Stimulated activated naive CD8-positive, alpha-beta T cell treated with anti-CD3 and anti-CD28 coated beads, Interleukin-15, Interleukin-2, amounts not matched to agents 100 ng/mL and 50 ng/mL, for 24 hours (primary cell): ENCODE measurements around the gene MALT1.

Experiments
- H3K27ac Mint-ChIP-seq: one replicate; pipeline ENCODE4 v1.8.0; 2021; ENCODE audit warnings: mild to moderate bottlenecking, mixed read lengths
- H3K27me3 Mint-ChIP-seq: one replicate; pipeline ENCODE4 v1.8.0; 2021; ENCODE audit warnings: mixed read lengths
- H3K36me3 Mint-ChIP-seq: one replicate; pipeline ENCODE4 v1.8.0; 2021; ENCODE audit warnings: low read depth, mixed read lengths
- H3K4me1 Mint-ChIP-seq: one replicate; pipeline ENCODE4 v1.8.0; 2021; ENCODE audit warnings: low read depth, mixed read lengths
- H3K4me3 Mint-ChIP-seq: one replicate; pipeline ENCODE4 v1.8.0; 2021; ENCODE audit warnings: mild to moderate bottlenecking, mixed read lengths
- H3K9me3 Mint-ChIP-seq: one replicate; pipeline ENCODE4 v1.8.0; 2021; ENCODE audit warnings: mixed read lengths

Gene MALT1

GRCh38 chr18:58692422-58693185 lies 21.3 kb downstream of the MALT1 start:
- H3K27ac Mint-ChIP-seq = peak overlapping the region; percentile 56
- H3K36me3 Mint-ChIP-seq = peaks cover 54% of the 10 kb centered on the region
- peaks cover 5% of the 10 kb centered on the region for H3K9me3 Mint-ChIP-seq
- peaks cover 95% of the 10 kb centered on the region for H3K4me1 Mint-ChIP-seq
- no peak overlapping the region for H3K4me3 Mint-ChIP-seq
- no peaks in the 10 kb centered on the region for H3K27me3 Mint-ChIP-seq

DNA sequence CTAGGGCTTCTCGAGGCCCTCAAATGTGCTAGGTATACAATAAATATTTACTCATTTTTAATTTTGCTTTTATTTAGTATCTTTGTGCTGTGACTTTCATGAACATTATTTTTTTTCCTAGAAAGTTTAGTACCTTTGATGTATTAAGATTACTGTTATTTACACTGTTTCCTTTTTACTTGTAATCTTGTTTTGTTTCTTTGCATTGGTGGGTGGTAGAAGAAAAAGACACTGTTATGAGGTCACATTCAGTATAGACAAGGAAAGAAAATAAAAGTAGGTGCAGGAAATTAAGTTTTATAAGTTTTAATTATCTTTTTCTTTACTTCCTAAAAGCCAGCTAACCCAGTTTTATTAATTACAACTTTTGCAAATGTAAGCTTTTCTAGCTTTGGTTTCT lies 23.0 kb downstream of the MALT1 start:
- H3K9me3 Mint-ChIP-seq = peaks cover 5% of the 10 kb centered on the region
- no peaks in the 10 kb centered on the region for H3K27me3 Mint-ChIP-seq
- H3K4me1 Mint-ChIP-seq = peaks cover 83% of the 10 kb centered on the region
- no peak overlapping the region for H3K27ac Mint-ChIP-seq
- H3K4me3 Mint-ChIP-seq = no peak overlapping the region
- peaks cover 42% of the 10 kb centered on the region for H3K36me3 Mint-ChIP-seq

DNA sequence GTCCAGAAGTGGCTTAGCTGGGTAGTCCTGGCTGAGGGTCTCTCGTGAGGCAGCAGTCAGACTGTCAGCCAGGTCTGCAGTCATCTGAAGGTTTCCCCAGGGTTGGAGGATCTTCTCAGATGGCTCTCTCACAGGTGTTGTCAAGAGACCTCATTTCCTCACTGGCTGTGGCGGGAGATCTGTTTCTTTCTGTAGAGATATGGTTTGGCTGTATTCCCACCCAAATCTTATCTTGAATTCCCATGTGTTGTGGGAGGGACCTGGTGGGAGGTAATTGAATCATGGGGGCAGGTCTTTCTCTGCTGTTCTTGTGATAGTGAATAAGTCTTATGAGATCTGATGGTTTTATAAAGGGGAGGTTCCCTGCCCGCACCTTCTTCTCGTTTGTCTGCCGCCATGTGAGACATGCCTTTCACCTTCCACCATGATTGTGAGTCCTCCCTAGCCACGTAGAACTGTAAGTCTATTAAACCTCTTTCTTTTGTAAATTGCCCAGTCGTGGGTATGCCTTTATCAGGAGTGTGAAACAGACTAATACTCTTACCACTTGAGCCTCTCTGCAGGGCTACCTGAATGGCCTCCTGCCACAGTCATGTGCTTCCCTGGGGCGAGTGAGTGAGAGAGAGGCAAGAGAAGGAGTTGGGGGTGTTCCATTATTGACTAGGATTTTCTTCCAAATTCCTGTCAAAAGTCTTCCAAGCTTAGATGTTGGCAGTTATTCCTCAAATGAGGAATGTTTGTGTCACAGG lies 23.6 kb downstream of the MALT1 start:
- Mint-ChIP-seq H3K9me3 (no peaks in the 10 kb centered on the region), H3K27ac (peak overlapping the region; percentile 89), H3K36me3 (peaks cover 35% of the 10 kb centered on the region), H3K27me3 (no peaks in the 10 kb centered on the region), H3K4me1 (peaks cover 76% of the 10 kb centered on the region), H3K4me3 (no peak overlapping the region)

- H3K36me3 Mint-ChIP-seq = peaks cover 27% of the 10 kb centered on the region
- no peaks in the 10 kb centered on the region for H3K9me3 Mint-ChIP-seq
- H3K27ac Mint-ChIP-seq = peak overlapping the region; percentile 89
- H3K4me1 Mint-ChIP-seq = peaks cover 68% of the 10 kb centered on the region
- no peaks in the 10 kb centered on the region for H3K27me3 Mint-ChIP-seq
- H3K4me3 Mint-ChIP-seq = peak overlapping the region; percentile 50
Measured at GRCh38 chr18:58695772-58696171, 24.5 kb downstream of the MALT1 start.

DNA sequence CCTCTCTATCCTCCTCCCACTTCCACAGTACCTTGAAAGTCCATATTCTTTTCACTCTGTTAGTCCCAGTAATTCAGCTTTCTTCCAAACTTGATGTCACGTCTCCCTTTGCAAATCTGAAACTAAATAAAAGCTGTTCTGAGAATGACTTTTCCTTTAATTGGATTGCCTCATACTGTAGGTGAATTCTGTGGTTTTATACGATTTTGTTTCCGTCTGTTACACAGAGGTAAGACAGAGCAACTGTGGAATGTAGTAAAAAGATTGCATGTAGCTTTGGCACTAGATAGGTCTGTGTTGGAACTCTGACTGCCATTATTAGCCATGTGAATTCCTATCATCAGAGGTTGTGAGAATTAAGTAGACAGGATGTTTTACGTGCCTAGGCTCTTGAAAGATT lies 25.9 kb downstream of the MALT1 start:
- Mint-ChIP-seq H3K27me3 (no peaks in the 10 kb centered on the region), H3K4me3 (peak overlapping the region; percentile 68), H3K36me3 (peaks cover 37% of the 10 kb centered on the region), H3K9me3 (no peaks in the 10 kb centered on the region), H3K27ac (peak overlapping the region; percentile 90), H3K4me1 (peaks cover 66% of the 10 kb centered on the region)

- no peaks in the 10 kb centered on the region for H3K9me3 Mint-ChIP-seq
Measured at GRCh38 chr18:58698701-58699193, 27.5 kb downstream of the MALT1 start.

GRCh38 chr18:58699551-58699950 lies 28.3 kb downstream of the MALT1 start:
- peaks cover 48% of the 10 kb centered on the region for H3K4me1 Mint-ChIP-seq
- peaks cover 47% of the 10 kb centered on the region for H3K36me3 Mint-ChIP-seq
- no peaks in the 10 kb centered on the region for H3K9me3 Mint-ChIP-seq
- no peak overlapping the region for H3K27ac Mint-ChIP-seq
- H3K27me3 Mint-ChIP-seq = no peaks in the 10 kb centered on the region
- H3K4me3 Mint-ChIP-seq = no peak overlapping the region

More at GRCh38 chr18:58698701-58699193, 27.5 kb downstream of the MALT1 start:
- Mint-ChIP-seq H3K36me3 (peaks cover 44% of the 10 kb centered on the region), H3K4me3 (no peak overlapping the region), H3K27me3 (no peaks in the 10 kb centered on the region), H3K4me1 (peaks cover 57% of the 10 kb centered on the region), H3K27ac (no peak overlapping the region)

DNA sequence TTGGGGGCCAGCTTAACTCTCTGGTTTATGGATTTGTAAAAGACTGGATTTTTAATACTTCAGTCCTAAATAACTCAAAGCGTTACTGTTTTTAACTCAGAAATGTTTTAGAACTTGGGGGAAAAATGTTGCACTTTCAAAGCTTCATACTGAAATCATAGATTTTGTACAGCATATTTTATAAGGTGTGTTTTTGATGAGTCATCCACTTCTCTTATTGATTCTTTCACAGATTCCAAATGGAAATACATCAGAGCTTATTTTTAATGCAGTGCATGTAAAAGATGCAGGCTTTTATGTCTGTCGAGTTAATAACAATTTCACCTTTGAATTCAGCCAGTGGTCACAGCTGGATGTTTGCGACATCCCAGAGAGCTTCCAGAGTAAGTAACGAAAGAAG lies 28.9 kb downstream of the MALT1 start:
- Mint-ChIP-seq H3K9me3 (no peaks in the 10 kb centered on the region), H3K27ac (no peak overlapping the region), H3K27me3 (no peaks in the 10 kb centered on the region), H3K4me1 (peaks cover 42% of the 10 kb centered on the region), H3K4me3 (no peak overlapping the region), H3K36me3 (peaks cover 46% of the 10 kb centered on the region)

DNA sequence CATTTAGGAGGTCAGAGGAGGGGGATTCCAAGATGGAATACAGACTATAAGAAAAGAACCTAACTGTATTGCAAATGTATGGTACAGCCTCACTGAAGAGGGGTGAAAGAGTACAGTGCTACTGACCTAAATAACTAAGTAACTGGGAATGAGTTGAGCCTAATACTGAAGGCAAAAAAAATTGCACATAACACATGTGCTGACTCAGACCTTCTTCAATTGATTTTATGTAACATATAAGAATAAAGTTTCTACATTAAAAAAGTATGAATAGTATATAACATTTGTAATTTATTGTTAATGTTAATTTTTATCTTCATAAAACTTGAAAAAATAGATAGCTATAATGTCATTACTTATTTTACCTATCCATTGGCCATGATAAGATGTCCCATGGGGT lies 41.7 kb downstream of the MALT1 start:
- H3K4me1 Mint-ChIP-seq = peaks cover 46% of the 10 kb centered on the region
- no peaks in the 10 kb centered on the region for H3K27me3 Mint-ChIP-seq
- H3K4me3 Mint-ChIP-seq = no peak overlapping the region
- H3K27ac Mint-ChIP-seq = no peak overlapping the region
- no peaks in the 10 kb centered on the region for H3K9me3 Mint-ChIP-seq
- H3K36me3 Mint-ChIP-seq = peaks cover 65% of the 10 kb centered on the region

- H3K9me3 Mint-ChIP-seq = no peaks in the 10 kb centered on the region
- H3K36me3 Mint-ChIP-seq = peaks cover 64% of the 10 kb centered on the region
- peak overlapping the region; percentile 79 for H3K27ac Mint-ChIP-seq
- H3K4me1 Mint-ChIP-seq = peaks cover 46% of the 10 kb centered on the region
- peak overlapping the region; percentile 2 for H3K4me3 Mint-ChIP-seq
- H3K27me3 Mint-ChIP-seq = no peaks in the 10 kb centered on the region
Measured at GRCh38 chr18:58714259-58714658, 43.0 kb downstream of the MALT1 start.

DNA sequence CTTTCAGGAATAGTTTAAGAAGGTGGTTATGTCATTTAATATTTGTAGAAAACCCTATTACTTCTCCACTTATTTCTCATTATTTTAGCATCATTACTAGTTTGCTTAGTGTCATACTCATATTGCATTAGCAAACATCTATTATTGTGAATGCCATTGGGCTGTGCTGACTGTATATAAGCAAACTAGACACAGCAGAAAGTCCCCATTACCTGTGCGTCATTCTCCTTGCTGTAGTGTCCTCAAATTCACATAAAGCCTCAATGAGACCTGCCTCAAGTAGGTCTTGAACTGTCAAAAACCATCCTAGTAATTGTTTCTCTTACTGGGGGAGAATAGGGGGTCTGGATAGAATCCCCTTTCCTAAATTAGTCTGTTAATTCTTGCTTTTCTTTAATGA lies 43.6 kb downstream of the MALT1 start:
- peaks cover 58% of the 10 kb centered on the region for H3K36me3 Mint-ChIP-seq
- H3K4me3 Mint-ChIP-seq = no peak overlapping the region
- peak overlapping the region; percentile 17 for H3K27ac Mint-ChIP-seq

GRCh38 chr18:58715540-58715939 lies 44.3 kb downstream of the MALT1 start:
- Mint-ChIP-seq H3K27me3 (no peaks in the 10 kb centered on the region), H3K36me3 (peaks cover 61% of the 10 kb centered on the region), H3K4me1 (peaks cover 51% of the 10 kb centered on the region), H3K27ac (peak overlapping the region; percentile 59), H3K9me3 (no peaks in the 10 kb centered on the region), H3K4me3 (peak overlapping the region; percentile 50)

More for the DNA sequence above, 43.6 kb downstream of the MALT1 start:
- Mint-ChIP-seq H3K27me3 (no peaks in the 10 kb centered on the region), H3K9me3 (no peaks in the 10 kb centered on the region), H3K4me1 (peaks cover 46% of the 10 kb centered on the region)

- peaks cover 61% of the 10 kb centered on the region for H3K36me3 Mint-ChIP-seq
- peak overlapping the region; percentile 59 for H3K27ac Mint-ChIP-seq
- H3K27me3 Mint-ChIP-seq = no peaks in the 10 kb centered on the region
- peak overlapping the region; percentile 50 for H3K4me3 Mint-ChIP-seq
- no peaks in the 10 kb centered on the region for H3K9me3 Mint-ChIP-seq
- peaks cover 53% of the 10 kb centered on the region for H3K4me1 Mint-ChIP-seq
Measured at GRCh38 chr18:58716060-58716756, 44.9 kb downstream of the MALT1 start.

- Mint-ChIP-seq H3K27ac (no peak overlapping the region), H3K27me3 (no peaks in the 10 kb centered on the region), H3K36me3 (peaks cover 48% of the 10 kb centered on the region), H3K4me1 (peaks cover 13% of the 10 kb centered on the region), H3K9me3 (no peaks in the 10 kb centered on the region), H3K4me3 (no peak overlapping the region)
Measured at GRCh38 chr18:58721566-58722239, 50.4 kb downstream of the MALT1 start.
